Measurements from ENCODE around the gene RABEP2.
"Not testable (repeated sequence)": the region's sequence is repeated elsewhere in the genome, so short reads cannot be mapped to it uniquely, and the experiment has no call there.

Gene RABEP2

GRCh38 chr16:28903344-28904042 lies 21.5 kb downstream of the RABEP2 start:
- DNase-seq = no peak

GRCh38 chr16:28902909-28903308 lies 22.1 kb downstream of the RABEP2 start:
- DNase-seq = no peak

GRCh38 chr16:28901862-28902261 lies 23.2 kb downstream of the RABEP2 start:
- no peak for DNase-seq

- no peak for DNase-seq
Measured at GRCh38 chr16:28900601-28901000, 24.4 kb downstream of the RABEP2 start.

- DNase-seq = no peak
Measured at GRCh38 chr16:28899882-28900590, 25.0 kb downstream of the RABEP2 start.

- no peak for DNase-seq
Measured at GRCh38 chr16:28898942-28899341, 26.1 kb downstream of the RABEP2 start.

GRCh38 chr16:28898266-28898665 lies 26.8 kb downstream of the RABEP2 start:
- no peak for DNase-seq

GRCh38 chr16:28897826-28898225 lies 27.2 kb downstream of the RABEP2 start:
- DNase-seq = no peak

GRCh38 chr16:28895609-28896008 lies 29.4 kb downstream of the RABEP2 start:
- no peak for DNase-seq

- no peak for DNase-seq
Measured at GRCh38 chr16:28893291-28893690, 31.7 kb downstream of the RABEP2 start.

GRCh38 chr16:28891964-28892890 lies 32.8 kb downstream of the RABEP2 start:
- DNase-seq = no peak

- not testable (repeated sequence) for DNase-seq
Measured at GRCh38 chr16:28890355-28890754, 34.7 kb downstream of the RABEP2 start.

GRCh38 chr16:28886945-28887344 lies 38.1 kb downstream of the RABEP2 start:
- no peak for DNase-seq

- DNase-seq = no peak
Measured at GRCh38 chr16:28884045-28884444, 41.0 kb downstream of the RABEP2 start.

GRCh38 chr16:28883221-28883996 lies 41.6 kb downstream of the RABEP2 start:
- no peak for DNase-seq

- no peak for DNase-seq
Measured at GRCh38 chr16:28882551-28883160, 42.4 kb downstream of the RABEP2 start.

- not testable (repeated sequence) for DNase-seq
Measured at GRCh38 chr16:28881565-28881964, 43.5 kb downstream of the RABEP2 start.

- DNase-seq = no peak
Measured at GRCh38 chr16:28880955-28881354, 44.1 kb downstream of the RABEP2 start.

- no peak for DNase-seq
Measured at GRCh38 chr16:28880589-28880915, 44.5 kb downstream of the RABEP2 start.

- peak; percentile 88 to 91 for DNase-seq
Measured at GRCh38 chr16:28879841-28880588, 45.0 kb downstream of the RABEP2 start.

- no peak for DNase-seq
Measured at GRCh38 chr16:28879261-28879840, 45.7 kb downstream of the RABEP2 start.
